Measurements from ENCODE around the gene MAP2K7.

GRCh38 chr19:7865262-7865911 is 38.3 kb upstream of the MAP2K7 start:
- no peak for TF ChIP-seq EP300 (IDR thresholded peaks at IDR 0.05)
- no peak for TF ChIP-seq CTCF (IDR thresholded peaks at IDR 0.05)
- no peak for TF ChIP-seq POLR2A (IDR thresholded peaks at IDR 0.05)
